ENCODE data around the gene GLTPD2. TPM values are rescaled to one million over a fixed set of nuclear protein-coding genes. Genes with fewer than 3 reads are reported as not detected.

GLTPD2 gene
- total RNA-seq, 1 experiment from 2014 or later: not detected

DNA sequence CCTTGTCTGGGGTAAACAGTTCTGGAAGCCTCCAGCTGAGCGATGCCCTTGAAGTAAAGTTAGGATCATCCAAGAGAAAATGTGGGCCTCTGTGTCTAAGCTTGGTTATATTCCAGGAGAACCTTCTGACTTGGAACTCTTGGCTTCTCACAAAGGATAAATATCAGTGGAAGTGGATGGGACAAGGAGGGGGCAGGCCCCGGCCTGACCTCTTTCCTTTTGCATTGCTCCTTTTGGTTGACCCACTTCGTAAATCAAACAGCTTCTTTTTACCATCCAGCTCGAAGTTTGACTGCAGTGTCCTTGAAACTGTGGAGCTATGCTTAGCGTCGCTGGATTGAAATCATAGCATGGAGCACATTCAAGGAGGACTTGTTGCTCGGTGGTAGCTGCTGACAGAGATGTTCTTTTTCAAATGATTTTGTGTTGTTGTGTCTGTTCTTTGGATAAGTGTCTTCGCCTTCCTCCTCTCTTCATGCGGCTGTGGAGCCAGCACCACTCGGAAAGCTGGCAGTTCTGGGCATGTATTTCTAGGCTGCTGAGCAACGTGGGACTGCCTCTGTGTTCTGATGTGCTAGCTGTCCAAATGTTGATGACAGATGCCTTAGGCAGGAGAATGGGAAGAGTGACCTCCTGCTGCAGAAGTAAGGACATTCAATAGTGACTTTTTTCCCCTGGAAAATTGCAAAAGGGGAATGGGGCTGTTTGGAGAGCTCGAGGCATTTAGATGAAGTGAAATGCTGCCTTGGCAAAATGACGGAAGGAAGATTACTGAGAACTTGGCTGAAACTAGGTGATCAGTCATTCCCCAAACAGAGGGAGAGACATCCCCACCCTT, 48.9 kb downstream of the GLTPD2 start:
- no peak overlapping the region for H3K4me3 ChIP-seq (ENCODE audit: low read depth in 2 of 2, low read length in 2 of 2)
- H3K4me1 ChIP-seq (ENCODE audit: control insufficient read depth, insufficient read depth, low read length): peaks cover 15% of the 10 kb centered on the region
- ChIA-PET POLR2A (no interaction called here), CTCF (interaction anchor here (0.6 kb wide), 1 partner anchor 1236 kb away, joined by 6 read pairs; no protein-coding TSS in a partner anchor)
- no peak overlapping the region for H3K27ac ChIP-seq (ENCODE audit: low read length)
- in situ Hi-C loops (cut with HindIII; ENCODE audit: low pct_unique_long_range_greater_than_20kb, low sequenced_read_pairs): no loop called here
- intact Hi-C loops (cut with micrococcal nuclease; ENCODE audit: unreplicated experiment): no loop called here
- ATAC-seq (no peak), DNase-seq (ENCODE audit: low read depth, low spot score) (no peak)
- H3K36me3 ChIP-seq (ENCODE audit: control insufficient read depth, insufficient read depth, low read length): no peaks in the 10 kb centered on the region
- H3K27me3 ChIP-seq (ENCODE audit: control insufficient read depth, insufficient read depth, low read length): no peaks in the 10 kb centered on the region
- TF ChIP-seq, protein P1, sequence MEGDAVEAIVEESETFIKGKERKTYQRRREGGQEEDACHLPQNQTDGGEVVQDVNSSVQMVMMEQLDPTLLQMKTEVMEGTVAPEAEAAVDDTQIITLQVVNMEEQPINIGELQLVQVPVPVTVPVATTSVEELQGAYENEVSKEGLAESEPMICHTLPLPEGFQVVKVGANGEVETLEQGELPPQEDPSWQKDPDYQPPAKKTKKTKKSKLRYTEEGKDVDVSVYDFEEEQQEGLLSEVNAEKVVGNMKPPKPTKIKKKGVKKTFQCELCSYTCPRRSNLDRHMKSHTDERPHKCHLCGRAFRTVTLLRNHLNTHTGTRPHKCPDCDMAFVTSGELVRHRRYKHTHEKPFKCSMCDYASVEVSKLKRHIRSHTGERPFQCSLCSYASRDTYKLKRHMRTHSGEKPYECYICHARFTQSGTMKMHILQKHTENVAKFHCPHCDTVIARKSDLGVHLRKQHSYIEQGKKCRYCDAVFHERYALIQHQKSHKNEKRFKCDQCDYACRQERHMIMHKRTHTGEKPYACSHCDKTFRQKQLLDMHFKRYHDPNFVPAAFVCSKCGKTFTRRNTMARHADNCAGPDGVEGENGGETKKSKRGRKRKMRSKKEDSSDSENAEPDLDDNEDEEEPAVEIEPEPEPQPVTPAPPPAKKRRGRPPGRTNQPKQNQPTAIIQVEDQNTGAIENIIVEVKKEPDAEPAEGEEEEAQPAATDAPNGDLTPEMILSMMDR (IDR thresholded peaks at IDR 0.05): no peak
- TF ChIP-seq SIN3A (IDR thresholded peaks at IDR 0.05; ENCODE audit: borderline replicate concordance, insufficient read depth, low read depth, low read length): no peak
- BruUV-seq (replicated peaks): no TSS peak
- H3K9me3 ChIP-seq (ENCODE audit: control insufficient read depth, insufficient read depth, low read depth, low read length): no peaks in the 10 kb centered on the region

DNA sequence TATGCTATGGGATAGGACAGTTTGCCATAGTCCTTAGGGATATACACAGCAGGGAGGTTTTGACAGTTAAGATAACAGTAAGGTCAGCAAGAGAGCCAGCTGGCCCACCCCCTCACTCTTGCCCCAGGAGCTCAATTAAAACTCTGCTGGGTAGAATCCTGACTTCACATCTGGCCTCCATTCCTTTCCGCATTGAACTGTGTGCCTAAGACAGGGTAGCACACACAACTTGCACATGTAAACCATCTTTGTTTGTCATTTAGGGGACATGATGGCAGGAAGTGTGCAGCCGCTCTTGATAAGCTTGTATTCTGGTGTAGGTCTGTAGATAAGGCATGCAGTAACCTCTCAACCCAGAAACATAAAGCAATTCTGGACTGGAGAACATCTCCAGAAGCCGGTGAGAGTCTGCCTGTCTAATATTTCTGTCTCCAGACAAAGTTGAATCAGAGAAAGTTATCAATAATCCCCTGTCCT, 49.6 kb downstream of the GLTPD2 start:
- no TSS peak for BruUV-seq (replicated peaks)
- no peak for ATAC-seq
- H3K36me3 ChIP-seq (ENCODE audit: control insufficient read depth, insufficient read depth, low read length): no peaks in the 10 kb centered on the region
- H3K27ac ChIP-seq (ENCODE audit: low read length): no peak overlapping the region
- H3K27me3 ChIP-seq (ENCODE audit: control insufficient read depth, insufficient read depth, low read length): no peaks in the 10 kb centered on the region
- H3K4me1 ChIP-seq (ENCODE audit: control insufficient read depth, insufficient read depth, low read length): peaks cover 15% of the 10 kb centered on the region
- no peak for DNase-seq (ENCODE audit: low read depth, low spot score)
- in situ Hi-C loops (cut with HindIII; ENCODE audit: low pct_unique_long_range_greater_than_20kb, low sequenced_read_pairs) (no loop called here), intact Hi-C loops (cut with micrococcal nuclease; ENCODE audit: unreplicated experiment) (no loop called here)
- CTCF ChIA-PET: interaction anchor here (0.6 kb wide), 1 partner anchor 1237 kb away, joined by 6 read pairs; no protein-coding TSS in a partner anchor
- no peak overlapping the region for H3K4me3 ChIP-seq (ENCODE audit: low read depth in 2 of 2, low read length in 2 of 2)
- no peaks in the 10 kb centered on the region for H3K9me3 ChIP-seq (ENCODE audit: control insufficient read depth, insufficient read depth, low read depth, low read length)
- POLR2A ChIA-PET: no interaction called here
- TF ChIP-seq, protein P2, sequence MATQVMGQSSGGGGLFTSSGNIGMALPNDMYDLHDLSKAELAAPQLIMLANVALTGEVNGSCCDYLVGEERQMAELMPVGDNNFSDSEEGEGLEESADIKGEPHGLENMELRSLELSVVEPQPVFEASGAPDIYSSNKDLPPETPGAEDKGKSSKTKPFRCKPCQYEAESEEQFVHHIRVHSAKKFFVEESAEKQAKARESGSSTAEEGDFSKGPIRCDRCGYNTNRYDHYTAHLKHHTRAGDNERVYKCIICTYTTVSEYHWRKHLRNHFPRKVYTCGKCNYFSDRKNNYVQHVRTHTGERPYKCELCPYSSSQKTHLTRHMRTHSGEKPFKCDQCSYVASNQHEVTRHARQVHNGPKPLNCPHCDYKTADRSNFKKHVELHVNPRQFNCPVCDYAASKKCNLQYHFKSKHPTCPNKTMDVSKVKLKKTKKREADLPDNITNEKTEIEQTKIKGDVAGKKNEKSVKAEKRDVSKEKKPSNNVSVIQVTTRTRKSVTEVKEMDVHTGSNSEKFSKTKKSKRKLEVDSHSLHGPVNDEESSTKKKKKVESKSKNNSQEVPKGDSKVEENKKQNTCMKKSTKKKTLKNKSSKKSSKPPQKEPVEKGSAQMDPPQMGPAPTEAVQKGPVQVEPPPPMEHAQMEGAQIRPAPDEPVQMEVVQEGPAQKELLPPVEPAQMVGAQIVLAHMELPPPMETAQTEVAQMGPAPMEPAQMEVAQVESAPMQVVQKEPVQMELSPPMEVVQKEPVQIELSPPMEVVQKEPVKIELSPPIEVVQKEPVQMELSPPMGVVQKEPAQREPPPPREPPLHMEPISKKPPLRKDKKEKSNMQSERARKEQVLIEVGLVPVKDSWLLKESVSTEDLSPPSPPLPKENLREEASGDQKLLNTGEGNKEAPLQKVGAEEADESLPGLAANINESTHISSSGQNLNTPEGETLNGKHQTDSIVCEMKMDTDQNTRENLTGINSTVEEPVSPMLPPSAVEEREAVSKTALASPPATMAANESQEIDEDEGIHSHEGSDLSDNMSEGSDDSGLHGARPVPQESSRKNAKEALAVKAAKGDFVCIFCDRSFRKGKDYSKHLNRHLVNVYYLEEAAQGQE (IDR thresholded peaks at IDR 0.05; ENCODE audit: insufficient read depth in 1 of 2, low read depth in 2 of 2, low read length in 1 of 2): no peak
- TF ChIP-seq, protein P1 (IDR thresholded peaks at IDR 0.05): no peak
- TF ChIP-seq TCF7L2 (IDR thresholded peaks at IDR 0.05; ENCODE audit: low read depth, low read length): no peak
- TF ChIP-seq POLR2AphosphoS5 (IDR thresholded peaks at IDR 0.05; ENCODE audit: low read depth, low read length): no peak
- no peak for TF ChIP-seq SIN3A (IDR thresholded peaks at IDR 0.05; ENCODE audit: borderline replicate concordance, insufficient read depth, low read depth, low read length)

All from Panc1 (cell line).